PC-9 (cell line): ENCODE results near the gene ARAP3. TPM values are rescaled to one million over a fixed set of nuclear protein-coding genes. Genes with fewer than 3 reads are reported as not detected.

Experiments used
- BruUV-seq: library from RNA; stranded (reverse); fragments of 400-500 nt; replicated peaks from 2 replicates; lab custom pipeline; 2021; lab: Mats Ljungman, UMichigan
- CTCF ChIA-PET: fragments of 300-600 bp; sonication (Branson Sonifier 250); formaldehyde crosslinking; loops from one replicate; lab custom pipeline; 2022; ENCODE audit warnings: antibody characterized with exemption; lab: Charles Lee
- POLR2A ChIA-PET: fragments of 300-600 bp; sonication (Branson Sonifier 250); formaldehyde crosslinking; loops from one replicate; lab custom pipeline; 2022; ENCODE audit warnings: antibody characterized with exemption; ENCODE audit not compliant: unreplicated experiment; lab: Charles Lee
- DNase-seq, 2 experiments: peaks; one replicate each; pipeline versions ENCODE4 v3.0.0 to v3.0.0-alpha.2; 2015 to 2022; ENCODE audit warnings: mixed read lengths in 1 of 2
- H2AFZ ChIP-seq: fragments of 200-600 bp; sonication (generic); 2 replicates; pipeline ENCODE4 v1.8.1; 2017; ENCODE audit warnings: antibody characterized with exemption
- H3F3A ChIP-seq: fragments of 200-600 bp; sonication (generic); 2 replicates; pipeline ENCODE4 v1.8.1; 2017; ENCODE audit warnings: antibody characterized with exemption, mild to moderate bottlenecking, low read depth; ENCODE audit not compliant: insufficient read depth
- H3K27ac ChIP-seq: fragments of 200-600 bp; sonication (generic); 2 replicates; pipeline ENCODE4 v1.6.1; 2016; ENCODE audit warnings: mixed run types
- H3K27me3 ChIP-seq: fragments of 200-600 bp; sonication (generic); 2 replicates; pipeline ENCODE4 v1.6.1; 2016; ENCODE audit warnings: low read depth, mixed run types; ENCODE audit not compliant: insufficient read depth
- H3K36me3 ChIP-seq: fragments of 200-600 bp; sonication (generic); 2 replicates; pipeline ENCODE4 v1.6.1; 2016; ENCODE audit warnings: low read depth, mixed run types
- H3K4me1 ChIP-seq: fragments of 200-600 bp; sonication (generic); replicated peaks from 2 replicates; pipeline ENCODE4 v1.6.1; 2016; ENCODE audit warnings: mixed run types; ENCODE audit not compliant: insufficient read depth
- H3K4me2 ChIP-seq: fragments of 200-600 bp; sonication (generic); 2 replicates; pipeline ENCODE4 v1.6.1; 2017; ENCODE audit warnings: mixed run types
- H3K4me3 ChIP-seq: fragments of 200-600 bp; sonication (generic); 2 replicates; pipeline ENCODE4 v1.6.1; 2016; ENCODE audit warnings: mixed run types
- H3K79me2 ChIP-seq: fragments of 200-600 bp; sonication (generic); 2 replicates; pipeline ENCODE4 v1.6.1; 2017; ENCODE audit warnings: low read depth, mixed run types
- H3K9me2 ChIP-seq: fragments of 200-600 bp; sonication (generic); 2 replicates; pipeline ENCODE4 v1.8.1; 2017; ENCODE audit warnings: mild to moderate bottlenecking; ENCODE audit not compliant: insufficient read depth
- H3K9me3 ChIP-seq: fragments of 200-600 bp; sonication (generic); 2 replicates; pipeline ENCODE4 v1.8.1; 2016; ENCODE audit warnings: low read depth; ENCODE audit not compliant: insufficient read depth
- H4K20me1 ChIP-seq: fragments of 200-600 bp; sonication (generic); 2 replicates; pipeline ENCODE4 v1.8.1; 2017; ENCODE audit not compliant: insufficient read depth
- EZH2 ChIP-seq: fragments of 200-600 bp; sonication (generic); IDR thresholded peaks from 2 replicates; pipeline ENCODE4 v1.8.0; 2017; ENCODE audit warnings: antibody characterized with exemption, low read depth
- intact Hi-C: fragments of 100-400 bp; cut with micrococcal nuclease; formaldehyde crosslinking; loops from one replicate; pipeline ENCODE4 v1.10.0; 2022; ENCODE audit not compliant: unreplicated experiment
- total RNA-seq: library from RNA; stranded (reverse); gene quantifications from 2 replicates; pipeline ENCODE4 v1.2.3, GENCODE V29; 2021
- TF ChIP-seq, protein P1 (sequence below): fragments of 200-600 bp; sonication (generic); conservative IDR thresholded peaks from 2 replicates; pipeline ENCODE4 v1.6.1; 2017; ENCODE audit warnings: mixed run types, antibody characterized with exemption, mild to moderate bottlenecking, moderate library complexity

Gene ARAP3
- total RNA-seq, 1 experiment from 2014 or later = 28.0 TPM

GRCh38 chr5:141668601-141669265 is 13.3 kb downstream of the ARAP3 start:
- peaks cover 6% of the 10 kb centered on the region for H3F3A ChIP-seq
- no peaks in the 10 kb centered on the region for H3K27me3 ChIP-seq
- H3K9me3 ChIP-seq = no peaks in the 10 kb centered on the region
- H3K27ac ChIP-seq = no peak overlapping the region
- no peaks in the 10 kb centered on the region for H4K20me1 ChIP-seq
- H3K36me3 ChIP-seq = no peaks in the 10 kb centered on the region; the same call in 1 of the 2 replicates
- no TSS peak for BruUV-seq
- intact Hi-C loops = no loop called here
- H3K4me1 ChIP-seq = no peaks in the 10 kb centered on the region
- no peak overlapping the region for H3K4me3 ChIP-seq
- H3K4me2 ChIP-seq = no peak overlapping the region
- no peak for DNase-seq
- TF ChIP-seq EZH2 = no peak
- TF ChIP-seq, protein P1, sequence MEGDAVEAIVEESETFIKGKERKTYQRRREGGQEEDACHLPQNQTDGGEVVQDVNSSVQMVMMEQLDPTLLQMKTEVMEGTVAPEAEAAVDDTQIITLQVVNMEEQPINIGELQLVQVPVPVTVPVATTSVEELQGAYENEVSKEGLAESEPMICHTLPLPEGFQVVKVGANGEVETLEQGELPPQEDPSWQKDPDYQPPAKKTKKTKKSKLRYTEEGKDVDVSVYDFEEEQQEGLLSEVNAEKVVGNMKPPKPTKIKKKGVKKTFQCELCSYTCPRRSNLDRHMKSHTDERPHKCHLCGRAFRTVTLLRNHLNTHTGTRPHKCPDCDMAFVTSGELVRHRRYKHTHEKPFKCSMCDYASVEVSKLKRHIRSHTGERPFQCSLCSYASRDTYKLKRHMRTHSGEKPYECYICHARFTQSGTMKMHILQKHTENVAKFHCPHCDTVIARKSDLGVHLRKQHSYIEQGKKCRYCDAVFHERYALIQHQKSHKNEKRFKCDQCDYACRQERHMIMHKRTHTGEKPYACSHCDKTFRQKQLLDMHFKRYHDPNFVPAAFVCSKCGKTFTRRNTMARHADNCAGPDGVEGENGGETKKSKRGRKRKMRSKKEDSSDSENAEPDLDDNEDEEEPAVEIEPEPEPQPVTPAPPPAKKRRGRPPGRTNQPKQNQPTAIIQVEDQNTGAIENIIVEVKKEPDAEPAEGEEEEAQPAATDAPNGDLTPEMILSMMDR = no peak
- no peaks in the 10 kb centered on the region for H3K9me2 ChIP-seq
- H3K79me2 ChIP-seq = no peaks in the 10 kb centered on the region
- ChIA-PET POLR2A (no interaction called here), CTCF (interaction anchor here (0.6 kb wide), 1 partner anchor 112 kb away, joined by 3 read pairs; no protein-coding TSS in a partner anchor)
- H2AFZ ChIP-seq = no peak overlapping the region

DNA sequence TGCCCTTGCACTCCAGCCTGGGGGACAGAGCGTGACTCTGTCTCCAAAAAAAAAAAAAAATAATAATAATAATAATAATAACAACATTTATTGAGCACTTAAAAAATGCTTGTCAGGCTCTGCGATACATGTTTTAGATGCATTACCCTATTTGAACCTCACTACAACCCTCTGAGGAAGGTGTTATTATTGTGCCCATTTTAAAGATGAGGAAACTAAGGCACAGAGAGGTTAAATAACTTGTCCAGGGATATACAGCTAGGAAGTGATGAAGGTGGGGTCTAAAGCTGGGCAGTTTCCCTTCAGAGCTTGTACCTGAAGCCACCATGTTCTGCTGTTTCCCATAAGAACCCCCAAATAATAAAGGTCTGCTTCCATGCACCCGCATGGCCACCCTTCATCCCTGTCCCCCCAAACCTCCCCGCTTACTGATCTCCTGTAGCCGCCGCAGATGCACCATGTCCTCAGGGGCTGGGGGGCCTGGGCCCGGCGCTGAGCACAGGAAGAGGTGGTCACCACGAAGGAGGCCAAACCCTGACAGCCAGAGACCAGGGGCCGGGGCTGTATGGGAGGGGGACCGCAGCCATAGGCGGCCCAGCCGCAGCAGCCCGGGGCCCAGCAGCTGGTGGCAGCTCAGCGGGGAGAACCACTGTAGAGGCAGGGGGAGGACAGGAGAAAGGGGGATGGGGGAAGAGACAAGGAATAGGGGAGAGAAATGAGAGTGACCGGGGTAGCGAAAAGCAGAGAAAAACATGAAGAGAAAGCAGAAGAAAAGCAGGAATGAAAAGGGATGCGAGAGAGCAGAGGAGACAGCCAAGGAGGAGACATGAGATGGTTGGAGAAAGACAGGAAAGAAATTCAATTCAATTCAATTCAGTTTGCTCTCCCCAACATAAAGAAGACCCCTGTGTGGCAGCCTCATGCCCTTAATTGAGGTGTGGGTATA is 15.8 kb downstream of the ARAP3 start:
- POLR2A ChIA-PET = no interaction called here
- no peak for DNase-seq

More for the DNA sequence above, 15.8 kb downstream of the ARAP3 start:
- 0 out of 2 replicates have a peak, but pooled peaks cover 3% of the 10 kb centered on the region for H3K36me3 ChIP-seq
- no peak overlapping the region for H3K4me2 ChIP-seq
- BruUV-seq = no TSS peak
- no peaks in the 10 kb centered on the region for H3K27me3 ChIP-seq
- intact Hi-C loops = loop anchor here (1.0 kb wide), 4 partner anchors 26 to 478 kb away; no protein-coding TSS in a partner anchor
- peaks cover 6% of the 10 kb centered on the region for H3F3A ChIP-seq
- no peak overlapping the region for H3K27ac ChIP-seq
- no peak for TF ChIP-seq EZH2
- TF ChIP-seq, protein P1 = no peak
- CTCF ChIA-PET = interaction anchor here (0.6 kb wide), 2 partner anchors 142 to 299 kb away, joined by 3 to 4 read pairs; no protein-coding TSS in a partner anchor
- no peaks in the 10 kb centered on the region for H4K20me1 ChIP-seq
- no peaks in the 10 kb centered on the region for H3K9me3 ChIP-seq
- H2AFZ ChIP-seq = no peak overlapping the region
- H3K4me1 ChIP-seq = no peaks in the 10 kb centered on the region
- no peak overlapping the region for H3K4me3 ChIP-seq
- no peaks in the 10 kb centered on the region for H3K79me2 ChIP-seq
- no peaks in the 10 kb centered on the region for H3K9me2 ChIP-seq
